Sigmoid colon (tissue), 7 donors: ENCODE results near the gene ACSS2. TPM values are rescaled to one million over a fixed set of nuclear protein-coding genes. Genes with fewer than 3 reads are reported as not detected.

Experiments used
- DNase-seq: peaks from one replicate; pipeline ENCODE4 v3.0.0-alpha.2; 2019
- H3K27ac ChIP-seq, 4 donors: fragments of 200-600 bp; sonication (generic); one replicate each; pipeline ENCODE4 v1.5.1; 2016 to 2019; ENCODE audit warnings: mild to moderate bottlenecking in 1 of 4
- H3K27me3 ChIP-seq, 3 donors: fragments of 200-600 bp; sonication (generic); one replicate each; pipeline ENCODE4 v1.5.1; 2019; ENCODE audit warnings: mild to moderate bottlenecking in 1 of 3
- H3K36me3 ChIP-seq, 4 donors: fragments of 200-600 bp; sonication (generic); one replicate each; pipeline ENCODE4 v1.5.1; 2016 to 2019
- H3K4me1 ChIP-seq, 4 donors: fragments of 200-600 bp; sonication (generic); one replicate each; pipeline ENCODE4 v1.5.1; 2017 to 2019
- H3K4me3 ChIP-seq, 4 donors: fragments of 200-600 bp; sonication (generic); one replicate each; pipeline ENCODE4 v1.5.1; 2017 to 2019; ENCODE audit warnings: mild to moderate bottlenecking in 2 of 4, moderate library complexity in 1 of 4
- H3K9me3 ChIP-seq, 4 donors: fragments of 200-600 bp in 3 of 4; sonication (generic) in 3 of 4; one replicate each; pipeline versions ENCODE4 v1.5.1 to v1.6.1; 2013 to 2019
- CTCF ChIP-seq, 4 experiments: fragments of 450-650 bp in 3 of 4; fragments of 200-600 bp in 1 of 4; IDR thresholded peaks; one replicate each; pipeline ENCODE4 v1.5.1; 2016 to 2019; ENCODE audit warnings: antibody characterized with exemption in 4 of 4, mild to moderate bottlenecking in 3 of 4, moderate library complexity in 2 of 4
- EP300 ChIP-seq, 4 donors: sonication (generic); formaldehyde crosslinking; IDR thresholded peaks; one replicate each; pipeline ENCODE4 v1.6.1; 2017; ENCODE audit warnings: antibody characterized with exemption in 4 of 4
- POLR2A ChIP-seq, 2 donors: fragments of 450-650 bp; IDR thresholded peaks; one replicate each; pipeline ENCODE4 v1.6.1; 2016; ENCODE audit warnings: antibody characterized with exemption in 2 of 2, mild to moderate bottlenecking in 2 of 2, moderate library complexity in 2 of 2
- POLR2AphosphoS5 ChIP-seq, 4 donors: sonication (generic); formaldehyde crosslinking; IDR thresholded peaks; one replicate each; pipeline ENCODE4 v1.6.1; 2017; ENCODE audit warnings: antibody characterized with exemption in 4 of 4
- WGBS, 2 donors: extraction: QIAGEN DNeasy Blood & Tissue Kit; methylation state at CpG; one replicate each; pipeline ENCODE4 v1.1.7; 2013; 5-methylcytosine and 5-hydroxymethylcytosine counted together
- intact Hi-C: fragments of 100-400 bp; cut with DNase I; formaldehyde crosslinking; loops from one replicate; pipeline ENCODE4 v1.15.1; 2023
- polyA plus RNA-seq, 3 donors: library from polyadenylated mRNA; stranded (reverse); fragments of 200-250 nt; gene quantifications; one replicate each; pipeline ENCODE4 v1.2.3, GENCODE V29; 2013
- total RNA-seq, 4 donors: library from RNA; depleted of rRNA; stranded (reverse); fragments of >200 nt; gene quantifications; one replicate each; pipeline ENCODE4 v1.1.0, GENCODE V29; 2016
- donor health status: healthy with polysubstance abuse.
- donor health status: Bipolar disorder and iron deficiency.
- donor health status: healthy.

ACSS2 gene
- total and polyA plus RNA-seq, 7 donors: 29.7 to 232 (median 70.1) TPM

- no peak for DNase-seq
- Histone ChIP-seq H3K4me3 (no peak overlapping the region), H3K36me3 (peaks cover 0 to 22% (median 0%) of the 10 kb centered on the region in 4 donors), H3K4me1 (peaks cover 0 to 15% (median 14%) of the 10 kb centered on the region in 4 donors), H3K27ac (no peak overlapping the region), H3K9me3 (no peaks in the 10 kb centered on the region), H3K27me3 (no peaks in the 10 kb centered on the region)
- 63 to 87% methylated on average over 7 of the region's 7 CpGs for WGBS, 2 donors
- TF ChIP-seq EP300 (IDR thresholded peaks at IDR 0.05) (no peak), POLR2A (IDR thresholded peaks at IDR 0.05) (no peak), POLR2AphosphoS5 (IDR thresholded peaks at IDR 0.05) (no peak), CTCF (IDR thresholded peaks at IDR 0.05) (no peak)
- intact Hi-C loops: no loop called here
Observed at GRCh38 chr20:34953960-34954359, 77.5 kb downstream of the ACSS2 start.

GRCh38 chr20:34954904-34955230 is 78.5 kb downstream of the ACSS2 start:
- Histone ChIP-seq H3K4me3 (peak overlapping the region; percentile 60 to 81 (median 74)), H3K9me3 (no peaks in the 10 kb centered on the region), H3K4me1 (peaks cover 0 to 15% (median 14%) of the 10 kb centered on the region in 4 donors), H3K27me3 (no peaks in the 10 kb centered on the region), H3K36me3 (peaks cover 0 to 15% (median 0%) of the 10 kb centered on the region in 4 donors), H3K27ac (peak overlapping the region; percentile 89 to 94 (median 91))
- peak; percentile 74 for DNase-seq
- WGBS, 2 donors: 4 to 17% methylated on average over 13 of the region's 13 CpGs
- intact Hi-C loops: loop anchor here (5.0 kb wide), 1 partner anchor 137 kb away; the partner anchor contains the start of gene TRPC4AP
- TF ChIP-seq POLR2AphosphoS5 (IDR thresholded peaks at IDR 0.05) (no peak), EP300 (IDR thresholded peaks at IDR 0.05) (no peak), POLR2A (IDR thresholded peaks at IDR 0.05) (no peak), CTCF (IDR thresholded peaks at IDR 0.05) (no peak)

DNA sequence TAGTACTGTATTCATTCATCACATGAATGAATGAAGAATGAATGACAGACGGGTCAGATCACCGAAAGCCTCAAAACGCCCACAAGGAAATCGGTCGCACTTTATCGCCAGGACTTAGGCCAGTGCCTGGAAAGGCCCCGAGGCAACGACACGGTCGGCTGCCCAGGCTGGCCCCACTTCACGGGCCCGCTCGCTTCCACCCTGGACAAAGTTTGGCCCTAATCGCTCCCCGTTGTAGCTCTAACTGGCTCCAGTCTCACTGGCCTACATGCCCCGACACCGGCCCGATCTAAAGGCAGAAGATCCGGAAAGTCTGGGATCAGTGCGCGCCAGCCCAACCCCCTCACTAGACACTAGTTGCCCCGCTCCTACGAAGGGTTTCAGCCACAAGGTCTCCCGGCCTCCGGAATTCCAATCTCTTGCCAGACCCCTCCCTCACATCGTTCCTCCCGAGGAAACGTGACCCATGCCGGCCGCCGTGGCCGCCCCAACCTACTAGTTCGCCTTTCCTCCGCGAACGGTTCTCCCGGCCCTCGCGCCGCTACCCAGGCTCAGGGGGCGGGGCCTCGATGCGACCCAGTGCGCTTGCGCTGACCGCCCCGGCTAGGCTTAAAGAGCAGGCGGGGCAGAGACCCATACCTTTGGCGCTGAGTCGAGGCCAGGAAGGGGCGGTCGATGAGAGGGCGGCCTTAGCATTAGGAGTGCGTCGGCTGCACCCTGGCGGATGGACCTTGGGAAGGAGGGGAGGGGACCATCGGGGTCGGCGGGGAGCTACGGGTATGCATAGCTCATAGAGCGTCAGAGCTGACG is 79.0 kb downstream of the ACSS2 start, which contains the start of the genes GSS and MYH7B:
GSS (minus strand) TSS at position 576 of the 810 bp plus-strand sequence. CDS start 3,954 bp downstream, outside the sequence.
MYH7B (plus strand) TSS at position 638 of the 810 bp plus-strand sequence. CDS start 22,138 bp downstream, outside the sequence.
- peak; percentile 98 for DNase-seq

GRCh38 chr20:34956041-34956458 is 79.6 kb downstream of the ACSS2 start:
- no peak for DNase-seq

More for the DNA sequence above, 79.0 kb downstream of the ACSS2 start, which contains the start of the genes GSS and MYH7B:
- Histone ChIP-seq H3K27ac (peak within 1 kb of the TSS; percentile 89 to 94 (median 91)), H3K36me3 (peaks cover 0 to 11% (median 0%) of the 10 kb centered on the region in 4 donors), H3K9me3 (no peaks in the 10 kb centered on the region), H3K4me1 (peaks cover 0 to 15% (median 14%) of the 10 kb centered on the region in 4 donors), H3K27me3 (no peaks in the 10 kb centered on the region), H3K4me3 (peak within 1 kb of the TSS; percentile 60 to 81 (median 74))
- TF ChIP-seq POLR2AphosphoS5 (IDR thresholded peaks at IDR 0.05) (peak; percentile 81 to 94 (median 91)), CTCF (IDR thresholded peaks at IDR 0.05) (peak; percentile 33 to 62 (median 53)), POLR2A (IDR thresholded peaks at IDR 0.05) (peak; percentile 45 to 73), EP300 (IDR thresholded peaks at IDR 0.05) (no peak)
- intact Hi-C loops: loop anchor here (1.0 to 5.0 kb wide), 2 partner anchors 81 to 137 kb away; partner anchors contain the start of gene TRPC4AP
- 0% methylated on average over 62 of the region's 62 CpGs for WGBS, 2 donors

More at GRCh38 chr20:34956041-34956458, 79.6 kb downstream of the ACSS2 start:
- intact Hi-C loops: loop anchor here (1.0 to 5.0 kb wide), 2 partner anchors 82 to 136 kb away; partner anchors contain the start of gene TRPC4AP
- H3K36me3 ChIP-seq: peaks cover 0 to 6% (median 0%) of the 10 kb centered on the region in 4 donors
- H3K27me3 ChIP-seq: no peaks in the 10 kb centered on the region
- H3K9me3 ChIP-seq: no peaks in the 10 kb centered on the region
- peaks cover 0 to 15% (median 14%) of the 10 kb centered on the region in 4 donors for H3K4me1 ChIP-seq
- WGBS, 2 donors: 19 to 20% methylated on average over 6 of the region's 6 CpGs
- peak overlapping the region; percentile 60 to 81 (median 74) for H3K4me3 ChIP-seq
- H3K27ac ChIP-seq: peak overlapping the region; percentile 89 to 94 (median 91)
- TF ChIP-seq CTCF (IDR thresholded peaks at IDR 0.05): peak in 1 of 4 experiments; percentile 5
- no peak for TF ChIP-seq POLR2A (IDR thresholded peaks at IDR 0.05)
